Measurements from ENCODE around the gene SPATA2. TPM values are rescaled to one million over a fixed set of nuclear protein-coding genes. Genes with fewer than 3 reads are reported as not detected.

SPATA2 gene
- polyA plus RNA-seq, 2 donors, result 2.6 to 3.6 TPM

Other genes starting within 250 kb of the SPATA2 start
- gene B4GALT5, start 201.7 kb downstream of the SPATA2 start, polyA plus RNA-seq, result 10 to 100 TPM; 17.9 to 28.3 TPM
- gene SLC9A8, start 102.7 kb downstream of the SPATA2 start, polyA plus RNA-seq, result 10 to 100 TPM; 11.5 to 16.6 TPM
- gene RNF114, start 20.9 kb upstream of the SPATA2 start, polyA plus RNA-seq, result 10 to 100 TPM; 21.0 to 30.3 TPM
- 1 to 10 TPM in 1 of 2 donors, under 1 TPM in 1; 0.86 to 1.2 TPM for gene SNAI1, start 67.5 kb upstream of the SPATA2 start, polyA plus RNA-seq
- gene UBE2V1, start 197.6 kb upstream of the SPATA2 start, polyA plus RNA-seq, result 10 to 100 TPM; 57.4 to 73.1 TPM
- gene PEDS1, start 238.2 kb upstream of the SPATA2 start, polyA plus RNA-seq, result 10 to 100 TPM; 31.5 to 56.2 TPM